Measurements from ENCODE around the gene DAB1.

DAB1 gene

DNA sequence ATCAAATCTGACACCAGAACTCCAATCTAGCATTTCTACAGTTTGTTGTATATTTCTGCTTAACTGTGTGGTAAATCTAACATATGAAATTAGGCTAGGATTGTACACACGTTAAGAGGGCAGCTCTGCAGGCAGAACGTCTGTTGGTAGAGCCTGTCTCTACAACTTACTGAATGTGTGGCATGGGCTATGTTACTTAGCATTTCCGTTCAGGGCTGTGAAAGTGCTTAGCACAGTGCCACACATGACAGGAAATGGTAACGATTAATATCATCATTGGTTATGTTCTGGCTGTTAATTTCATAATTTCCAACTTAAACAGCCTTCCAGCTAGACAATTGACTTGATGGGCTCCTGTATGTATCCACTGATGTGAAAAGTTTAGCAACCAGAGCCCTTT is 448.4 kb downstream of the DAB1 start:
- DNase-seq (ENCODE audit: low read depth in 3 of 3) = no peak

DNA sequence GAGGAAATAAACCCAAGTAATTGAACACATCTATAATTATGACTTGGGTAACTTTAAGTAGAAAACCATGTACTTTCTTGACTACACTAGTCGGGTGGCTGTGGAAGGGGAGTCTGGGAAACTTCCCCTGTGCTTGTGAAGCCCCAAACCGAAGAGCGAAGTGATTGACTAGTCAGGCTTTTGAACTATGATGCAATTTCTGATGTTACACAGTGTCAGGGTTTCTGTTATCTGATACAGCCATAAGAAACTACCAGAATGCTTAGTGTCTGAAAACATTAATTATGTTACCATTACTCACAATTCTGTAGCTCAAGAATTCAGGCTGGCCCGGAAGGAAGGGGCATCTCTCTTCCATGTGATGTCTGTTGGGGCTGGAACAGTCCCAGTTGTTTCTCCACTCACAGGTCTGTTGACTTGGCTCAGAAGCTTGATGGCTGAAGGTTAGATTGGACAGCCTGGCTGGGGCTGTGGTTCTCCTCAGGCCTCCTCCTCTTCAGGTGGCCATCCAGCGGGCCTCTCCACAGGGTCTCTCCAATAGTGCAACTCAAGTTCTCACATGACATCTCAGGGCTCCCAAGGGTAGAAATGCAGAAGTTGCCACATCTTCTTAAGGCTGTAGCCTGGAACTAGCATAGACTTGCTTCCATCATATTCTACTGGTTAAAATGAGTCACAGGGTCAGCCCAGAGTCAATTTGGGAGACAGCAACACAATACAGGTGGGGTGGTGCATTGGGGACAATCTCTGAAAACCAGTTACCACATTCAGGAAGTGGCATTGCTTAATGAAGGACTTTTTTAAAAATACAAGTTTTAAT is 449.7 kb downstream of the DAB1 start:
- DNase-seq (ENCODE audit: low read depth in 3 of 3) = no peak

DNA sequence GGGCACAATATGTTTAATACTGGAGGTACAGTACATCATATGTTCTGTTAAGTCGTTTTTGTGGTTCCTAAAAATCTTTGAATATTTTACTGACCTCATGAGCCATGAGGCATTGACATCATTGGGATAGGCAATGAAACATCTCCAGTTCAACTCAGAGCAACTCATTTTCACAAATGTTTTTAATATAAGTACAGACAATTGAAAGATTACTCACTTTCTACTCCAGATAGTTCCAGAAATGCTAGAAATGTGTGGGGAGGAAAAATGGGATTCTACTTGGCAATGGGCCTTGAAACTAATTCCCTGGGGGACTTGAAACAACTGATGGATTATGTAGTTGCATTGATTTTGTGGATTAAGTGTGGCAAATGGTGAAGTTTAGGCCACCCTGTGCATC is 450.9 kb downstream of the DAB1 start:
- DNase-seq (ENCODE audit: low read depth in 3 of 3) = no peak

DNA sequence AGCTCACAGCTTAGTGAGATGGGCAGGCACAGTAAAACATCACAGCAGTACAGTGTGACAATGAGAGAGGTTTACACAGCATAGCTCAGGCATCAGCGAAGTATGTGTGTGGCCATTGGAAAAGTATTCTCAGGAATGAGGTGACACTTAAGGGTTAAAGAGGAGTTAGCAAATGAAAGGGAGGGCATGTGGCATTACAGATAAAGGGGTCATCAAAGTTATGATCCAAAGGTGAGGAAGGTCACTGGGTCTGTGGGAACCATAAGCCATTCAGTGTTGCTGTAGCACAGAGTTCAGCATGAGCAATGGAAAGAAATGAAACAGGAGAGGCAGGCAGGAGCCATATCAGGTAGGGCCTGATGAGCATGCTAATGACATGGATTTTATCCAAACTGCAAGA is 453.6 kb downstream of the DAB1 start:
- DNase-seq (ENCODE audit: low read depth in 3 of 3) = no peak

DNA sequence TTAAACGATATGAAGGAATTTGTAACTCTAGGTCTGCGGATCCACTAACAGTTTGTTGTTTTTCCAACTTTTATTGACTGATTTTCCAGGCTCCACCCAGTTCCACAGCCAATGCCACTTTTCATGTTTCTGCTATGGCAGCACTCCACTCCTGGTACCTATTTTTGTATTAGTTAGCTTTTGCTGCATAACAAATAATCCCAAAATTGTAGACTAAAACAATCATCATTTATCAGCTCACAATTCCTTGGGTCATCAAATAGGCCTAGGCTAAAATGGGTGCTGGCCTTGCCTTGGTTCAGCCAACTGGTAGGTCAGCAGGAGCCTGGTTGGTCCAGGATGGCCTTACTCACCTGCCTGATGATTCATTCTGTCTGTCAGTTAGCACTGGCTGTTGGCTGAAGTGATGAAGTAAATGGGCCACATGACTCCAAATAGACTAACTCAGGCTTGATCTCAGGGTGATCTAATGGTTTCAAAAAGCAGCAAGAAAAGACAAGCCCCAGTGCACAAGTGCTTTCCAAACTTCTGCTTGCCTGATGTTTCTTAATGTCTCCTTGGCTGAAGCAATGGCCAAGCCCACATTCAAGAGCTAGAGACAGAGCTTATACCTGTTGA is 454.9 kb downstream of the DAB1 start:
- DNase-seq (ENCODE audit: low read depth in 3 of 3) = no peak

DNA sequence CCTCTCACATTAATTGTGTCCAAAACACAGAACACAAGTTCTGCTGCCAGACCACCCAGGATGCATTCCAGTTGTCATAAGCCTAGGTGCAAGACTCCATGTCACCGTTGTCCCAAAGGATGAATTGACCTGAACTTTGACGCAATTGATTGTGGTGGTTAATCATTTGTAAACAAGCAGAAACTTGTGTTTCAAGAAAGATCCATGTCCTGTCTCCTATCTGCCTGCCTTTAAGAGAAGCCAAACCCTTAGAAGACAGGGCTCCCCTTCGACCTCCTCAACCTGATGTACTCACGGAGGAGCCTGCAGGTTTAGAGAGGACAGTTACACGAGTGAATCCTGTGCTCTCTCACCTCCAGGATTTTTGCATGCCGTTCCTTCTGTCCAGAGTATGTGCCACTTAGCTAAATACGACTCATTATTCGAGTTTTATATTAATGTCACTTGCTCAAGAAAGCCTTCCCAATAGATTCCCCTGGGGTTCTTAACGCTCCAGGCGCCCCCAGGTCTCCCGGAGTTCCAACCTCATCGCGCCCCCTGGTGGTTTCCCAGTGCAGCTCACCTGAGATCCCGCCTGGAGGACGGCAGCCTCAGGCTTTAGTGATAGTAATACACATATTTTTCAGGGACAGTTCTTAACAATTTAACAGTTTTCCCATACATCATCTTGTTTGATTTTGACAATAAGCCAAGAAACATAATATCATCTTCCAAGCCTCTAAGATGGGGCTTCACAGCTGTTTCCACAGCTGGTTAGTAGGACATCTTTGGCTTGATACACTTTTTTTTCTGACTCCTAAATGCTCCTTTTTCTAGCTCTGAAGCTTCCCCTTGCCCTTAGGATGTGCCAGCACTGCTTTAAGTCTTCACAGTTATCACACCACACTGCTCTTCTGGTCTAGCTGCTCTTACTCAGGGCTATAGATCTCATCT is 455.7 kb downstream of the DAB1 start:
- no peak for DNase-seq (ENCODE audit: low read depth in 3 of 3)

DNA sequence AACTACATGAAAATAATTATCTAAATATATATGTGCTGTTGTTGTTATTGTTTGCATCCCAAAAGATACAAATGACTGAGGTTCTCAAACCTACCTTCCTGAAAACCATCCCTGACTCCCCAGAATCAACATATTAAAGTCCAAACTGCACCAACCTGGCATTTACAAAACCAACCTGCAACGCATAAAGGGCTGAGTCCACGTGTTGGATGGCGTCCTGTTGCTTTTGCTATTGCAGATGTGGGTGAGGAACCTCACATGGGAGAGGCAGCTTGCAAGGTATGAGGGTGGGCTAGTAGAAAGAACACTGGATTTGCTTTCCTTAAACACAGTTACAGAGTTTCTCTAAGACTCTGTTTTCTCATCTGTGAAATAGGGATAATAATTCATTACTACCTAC is 456.5 kb downstream of the DAB1 start:
- DNase-seq (ENCODE audit: low read depth in 3 of 3) = no peak

DNA sequence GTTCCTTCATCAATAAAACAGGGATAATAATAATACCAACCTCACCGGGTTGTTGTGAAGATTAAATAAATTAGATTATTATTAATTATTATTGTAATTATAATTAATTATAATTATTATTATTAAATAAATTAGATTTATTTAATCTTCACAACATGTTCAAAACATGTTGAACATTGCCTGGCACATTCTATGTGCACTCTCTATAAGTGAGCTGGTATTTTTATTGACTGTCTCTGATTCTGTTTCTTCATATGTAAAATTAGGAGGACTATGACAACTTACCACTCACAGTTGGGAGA is 457.2 kb downstream of the DAB1 start:
- no peak for DNase-seq (ENCODE audit: low read depth in 3 of 3)

DNA sequence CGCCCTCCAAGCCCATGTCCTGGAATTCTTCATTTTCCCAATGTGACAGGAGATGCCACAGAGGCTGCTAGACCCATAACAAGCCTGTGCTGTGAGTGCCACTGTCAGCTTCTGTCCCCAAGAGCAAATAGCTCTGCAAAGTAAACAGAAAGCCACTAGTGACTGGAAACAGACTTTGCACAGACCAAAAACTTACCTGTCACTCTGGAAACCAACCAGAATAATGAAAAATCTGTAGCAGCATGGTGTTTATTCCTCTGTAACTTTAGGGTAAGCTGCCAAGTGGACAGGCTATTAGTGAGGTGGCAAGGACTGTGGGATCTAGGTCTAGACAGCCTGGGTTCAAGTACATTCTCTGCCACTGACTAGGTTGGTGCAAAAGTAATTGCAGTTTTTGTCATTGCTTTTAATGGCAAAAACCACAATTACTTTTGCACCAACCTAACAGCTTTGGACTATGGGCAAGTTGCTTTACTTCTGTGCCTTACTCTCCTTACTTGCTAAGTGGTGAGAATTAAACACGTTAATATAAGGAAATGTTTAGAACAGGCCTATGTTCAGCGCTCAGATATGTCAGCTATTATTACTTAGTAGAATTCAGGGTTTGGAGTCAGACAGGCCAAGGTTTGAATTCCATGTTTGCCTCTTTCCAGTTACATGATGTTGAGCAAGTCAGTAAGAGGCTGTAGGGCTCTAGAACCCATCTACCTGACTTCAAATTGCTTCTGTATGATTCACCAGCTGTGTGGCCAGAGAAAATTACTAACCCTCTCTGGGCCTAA is 457.8 kb downstream of the DAB1 start, which contains the start of gene C8B:
C8B (minus strand) TSS at position 100 of the 782 bp plus-strand sequence; CDS start at position 33, 67 bp downstream.
- DNase-seq (ENCODE audit: low read depth in 3 of 3) = no peak

DNA sequence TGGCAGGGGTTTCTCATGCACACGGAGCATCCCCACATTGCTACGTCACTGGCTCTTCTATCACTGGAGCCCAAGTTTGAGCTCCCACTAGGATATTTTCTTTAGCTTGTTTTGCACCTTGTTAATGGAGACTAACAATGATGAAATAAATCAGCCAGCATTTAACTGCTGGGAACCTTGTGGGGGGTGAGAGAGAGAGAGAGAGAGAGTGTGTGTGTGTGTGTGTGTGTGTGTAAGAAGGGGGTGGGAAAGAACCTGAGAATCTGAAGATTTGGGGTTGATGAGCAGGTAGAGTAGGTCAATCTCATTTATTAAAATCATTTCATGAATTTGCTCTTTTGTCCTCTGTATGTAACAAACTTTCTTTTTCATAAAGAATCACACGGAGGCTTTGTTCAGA is 458.7 kb downstream of the DAB1 start:
- DNase-seq (ENCODE audit: low read depth in 3 of 3) = no peak

DNA sequence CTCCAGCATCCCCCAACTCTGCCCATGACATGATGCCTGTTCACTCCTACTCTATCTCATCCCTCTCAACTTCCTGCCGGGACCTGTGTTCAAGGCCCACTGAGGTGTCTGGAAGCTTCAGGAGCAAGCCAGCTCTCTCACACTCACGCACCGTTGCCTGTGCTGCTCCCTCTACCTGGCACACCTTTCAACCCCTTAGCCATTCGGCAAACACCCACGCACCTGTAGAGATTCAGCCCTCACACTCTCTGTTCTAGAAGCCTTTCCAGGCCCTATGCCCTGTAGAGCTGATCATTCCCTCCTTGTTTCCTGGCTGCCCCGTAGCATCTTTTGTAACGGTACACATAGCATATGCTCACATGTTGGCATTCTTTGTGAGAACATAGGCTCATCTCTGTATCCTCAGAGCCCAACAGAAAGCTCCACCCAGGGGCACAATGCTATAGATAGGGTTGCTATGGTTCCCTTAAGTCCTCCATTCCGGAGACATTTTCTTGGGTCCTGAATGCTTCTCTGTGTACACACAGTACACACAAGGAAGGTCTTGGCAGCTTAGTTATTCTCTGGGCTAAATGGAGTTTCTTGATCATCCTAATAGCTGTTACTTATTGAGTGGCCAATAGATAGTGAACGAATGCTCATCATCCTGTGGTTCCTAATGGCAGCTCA is 459.4 kb downstream of the DAB1 start:
- no peak for DNase-seq (ENCODE audit: low read depth in 3 of 3)

DNA sequence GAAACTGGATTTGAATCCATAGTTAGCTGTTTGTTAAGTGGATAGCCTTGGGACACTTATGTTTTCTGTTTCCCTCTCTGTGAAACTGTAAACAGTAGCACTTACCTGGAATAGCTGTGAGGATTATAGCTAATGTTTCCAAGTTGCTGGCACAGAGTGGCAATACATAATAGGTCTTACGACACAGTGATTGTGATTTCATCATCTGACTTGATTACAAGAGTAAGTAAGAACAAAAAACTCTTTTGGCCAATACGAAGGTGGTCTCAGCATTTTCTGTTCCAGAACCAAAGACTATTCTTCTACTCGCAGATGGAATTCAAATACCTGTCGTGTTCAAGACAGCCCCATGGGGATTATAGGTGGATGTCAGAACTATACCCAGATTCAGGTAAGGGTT is 460.2 kb downstream of the DAB1 start:
- no peak for DNase-seq (ENCODE audit: low read depth in 3 of 3)

DNA sequence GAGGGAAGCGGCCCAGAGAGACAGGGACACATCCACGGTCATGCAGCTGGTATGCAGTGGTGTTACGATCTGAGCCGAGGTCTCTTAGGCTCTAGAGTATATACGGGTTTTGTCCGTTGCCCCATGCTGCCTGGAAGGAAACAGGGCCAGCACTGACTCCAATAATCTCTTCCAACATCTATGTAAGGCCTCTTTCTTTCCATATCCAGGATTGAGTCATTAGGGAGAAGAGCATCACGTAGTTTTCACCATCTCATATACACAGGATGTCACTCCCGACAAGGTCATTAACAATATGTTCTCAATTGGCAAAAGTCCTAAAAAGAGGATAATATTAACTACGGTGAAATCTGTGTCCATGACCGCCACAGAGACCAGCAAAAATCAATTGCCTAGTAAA is 462.4 kb downstream of the DAB1 start:
- DNase-seq (ENCODE audit: low read depth in 3 of 3) = no peak

DNA sequence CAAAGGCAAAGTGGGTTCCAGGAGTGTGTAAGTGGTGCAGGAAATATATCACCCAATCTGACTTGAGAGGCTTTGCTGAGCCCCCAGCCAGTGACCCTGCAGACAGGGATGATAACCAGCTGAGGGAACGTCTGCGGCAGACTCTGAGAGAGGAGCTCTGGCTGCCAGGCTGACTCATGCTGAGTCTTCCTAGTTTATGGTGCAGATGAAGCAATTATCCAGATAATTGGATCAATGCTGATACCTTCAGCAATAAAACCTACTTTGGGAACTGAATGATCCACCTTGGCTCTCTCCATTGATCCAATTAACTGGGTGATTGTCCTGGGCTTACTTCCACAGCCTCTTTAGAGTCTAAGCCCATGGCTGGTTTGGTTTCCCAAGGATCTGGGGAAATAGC is 465.3 kb downstream of the DAB1 start:
- DNase-seq (ENCODE audit: low read depth in 3 of 3) = no peak

DNA sequence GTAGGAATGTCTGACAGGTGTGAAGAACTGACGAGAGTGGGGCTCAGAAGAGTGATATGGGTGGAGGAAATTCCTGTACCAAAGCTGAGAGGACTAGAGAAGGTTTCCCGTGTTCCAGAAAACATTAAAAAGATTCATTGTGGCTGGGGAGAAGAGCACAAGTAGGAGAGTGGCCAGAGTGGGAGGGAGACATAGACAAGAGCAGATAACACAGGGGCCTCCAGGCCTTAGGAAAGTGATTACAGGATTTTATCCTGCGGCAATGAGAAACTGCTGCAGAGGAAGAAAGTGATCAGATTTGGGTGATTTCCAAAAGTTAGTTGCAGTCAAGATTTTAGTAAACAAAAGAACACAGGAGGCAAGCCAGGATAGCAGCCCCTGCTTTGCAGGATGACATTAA is 465.9 kb downstream of the DAB1 start:
- DNase-seq (ENCODE audit: low read depth in 3 of 3) = no peak

DNA sequence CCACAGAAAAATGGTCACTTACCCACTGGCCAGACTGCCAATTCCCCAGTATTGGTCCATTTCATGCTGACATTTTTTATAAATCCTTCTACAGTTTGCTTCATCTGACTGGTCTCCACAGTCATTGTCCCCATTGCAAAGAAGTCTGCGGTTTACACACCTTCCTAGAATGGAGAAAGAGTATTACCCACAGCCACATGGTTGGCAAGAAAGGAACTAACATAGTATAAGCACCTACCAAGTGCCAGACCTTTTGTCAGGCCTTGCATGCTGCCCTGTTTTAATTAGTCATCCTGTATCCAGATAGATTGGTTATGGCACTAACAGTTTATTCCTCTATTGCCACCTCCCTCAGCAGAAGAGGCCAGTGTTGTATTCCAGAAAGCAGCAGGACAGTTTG is 469.2 kb downstream of the DAB1 start:
- no peak for DNase-seq (ENCODE audit: low read depth in 3 of 3)

DNA sequence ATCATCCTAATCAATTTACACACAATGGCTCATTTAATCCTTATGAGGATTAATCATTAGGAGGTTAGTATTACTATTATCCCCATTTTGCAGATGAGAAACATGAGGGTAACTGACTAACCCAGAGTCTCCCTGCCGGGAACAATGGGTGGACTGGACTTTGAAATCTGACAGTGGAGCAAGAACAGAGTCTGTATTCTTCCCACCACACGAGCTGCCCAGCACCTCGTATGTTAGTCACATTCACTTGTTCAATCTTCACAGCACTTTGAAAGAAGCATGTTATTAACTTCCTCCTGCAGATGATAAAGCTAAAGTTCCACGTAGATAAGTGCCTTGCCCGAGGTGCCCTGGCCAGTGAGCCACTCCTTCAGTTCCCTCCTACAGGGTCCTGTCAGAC is 470.5 kb downstream of the DAB1 start:
- no peak for DNase-seq (ENCODE audit: low read depth in 3 of 3)

DNA sequence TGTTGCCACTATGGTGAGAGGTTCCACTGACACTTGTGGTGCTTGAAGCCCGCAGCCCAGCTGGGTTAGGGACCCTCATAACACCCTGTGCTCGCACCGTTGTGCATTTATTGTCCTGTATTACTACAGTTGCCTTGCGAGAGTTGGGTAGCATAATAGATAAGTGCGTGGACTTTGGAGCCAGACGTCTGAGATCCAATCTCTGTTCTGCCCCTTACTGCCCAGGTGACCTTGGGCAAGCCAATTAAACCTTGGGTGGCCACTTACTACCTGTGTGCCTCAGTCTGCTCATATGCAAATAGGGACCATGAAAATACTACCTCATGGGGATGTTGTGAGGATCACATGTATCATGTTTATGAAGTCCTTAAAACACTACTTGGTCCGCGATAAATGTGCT is 471.4 kb downstream of the DAB1 start:
- no peak for DNase-seq (ENCODE audit: low read depth in 3 of 3)

DNA sequence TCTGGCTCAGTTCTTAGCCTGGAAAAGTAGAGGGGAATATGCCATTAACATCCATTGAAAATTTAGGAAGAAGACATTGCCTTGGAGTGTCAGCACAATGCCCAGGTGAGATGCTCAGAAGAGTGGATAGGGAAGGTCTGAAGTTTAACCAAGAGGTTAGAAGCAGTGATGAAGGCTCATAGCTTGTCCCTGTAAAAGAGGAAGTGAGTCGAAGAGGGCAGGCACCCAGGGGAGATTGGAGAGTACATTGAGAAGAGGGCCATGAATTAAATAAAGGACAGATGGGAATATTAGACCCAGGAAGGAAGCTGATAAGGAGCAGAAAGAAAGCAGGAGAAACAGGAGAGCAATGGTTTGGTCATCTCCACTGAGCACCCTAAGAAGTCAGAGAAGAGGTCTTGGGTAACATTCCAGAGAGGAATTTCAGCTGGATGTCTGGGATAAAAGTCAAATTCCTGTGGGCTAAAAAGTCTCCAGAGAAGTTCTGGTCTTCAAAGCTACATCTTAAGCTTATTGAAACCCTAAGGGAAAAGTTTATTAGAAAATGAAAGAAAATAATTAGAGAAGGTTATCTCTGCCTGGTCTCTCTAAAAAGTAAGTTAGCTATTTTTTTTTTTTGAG is 475.3 kb downstream of the DAB1 start:
- no peak for DNase-seq (ENCODE audit: low read depth in 3 of 3)

All from stimulated activated CD4-positive, alpha-beta T cell treated with anti-CD3 and anti-CD28 coated beads, TNF-alpha, amount 100 ng/mL, for 48 hours (primary cell).